ENCODE measurements around the gene PAM.

GRCh38 chr5:102720969-102721368 lies 34.1 kb upstream of the PAM start:
- TF ChIP-seq CTCF (IDR thresholded peaks at IDR 0.05; ENCODE audit: insufficient read depth, low read length, poor library complexity, severe bottlenecking), result no peak
- TF ChIP-seq EZH2phosphoT487 (conservative IDR thresholded peaks at IDR 0.05; ENCODE audit: low read length), result no peak
